HepG2 (cell line): ENCODE measurements around the gene ST6GALNAC2. TPM values are rescaled to one million over a fixed set of nuclear protein-coding genes. Genes with fewer than 3 reads are reported as not detected.

Source experiments
- CEBPG ChIP-seq: IDR thresholded peaks from 2 replicates; pipeline ENCODE4 v1.6.1; 2016
- HOXD1 ChIP-seq: sonication (generic); formaldehyde crosslinking; IDR thresholded peaks from 2 replicates; pipeline ENCODE4 v1.5.0; 2020; ENCODE audit warnings: missing genetic modification reagents
- RNF2 ChIP-seq: fragments of 450-650 bp; conservative IDR thresholded peaks from 2 replicates; pipeline ENCODE4 v1.6.1; 2016; ENCODE audit warnings: low read depth
- polyA plus RNA-seq, 8 experiments: library from polyadenylated mRNA; depleted of rRNA in 3 of 8; stranded (reverse) in 7 of 8; unstranded in 1 of 8; fragments of >200 nt; fragmentation: Illumina TruSeq in 4 of 8; extraction: Trizol in 4 of 8; gene quantifications; 2 replicates each; pipeline versions ENCODE4 v1.2.1 to v1.2.3, GENCODE V29; 2011 to 2016; ENCODE audit warnings: low read depth in 4 of 8, missing spikeins in 1 of 8, mixed read lengths in 1 of 8; ENCODE audit not compliant: insufficient read depth in 1 of 8
- total RNA-seq, 5 experiments: library from RNA; depleted of rRNA; stranded (reverse); fragments of >200 nt; fragmentation: Illumina TruSeq; extraction: Trizol; gene quantifications; 2 replicates each; pipeline ENCODE4 v1.2.3, GENCODE V29; 2016; ENCODE audit warnings: low read depth in 1 of 5
- TF ChIP-seq, protein P1 (sequence below): sonication (generic); formaldehyde crosslinking; IDR thresholded peaks from one replicate; pipeline ENCODE4 v1.5.1; 2020; ENCODE audit warnings: mild to moderate bottlenecking, missing genetic modification reagents; ENCODE audit errors: not compliant biosample characterization
- TF ChIP-seq, protein P2 (sequence below), 2 experiments: fragments of 450-650 bp in 1 of 2; sonication (generic) in 1 of 2; formaldehyde crosslinking; IDR thresholded peaks; 2 replicates each; pipeline versions ENCODE4 v1.5.0 to v1.8.0; 2020 to 2022; ENCODE audit warnings: mild to moderate bottlenecking in 1 of 2, missing genetic modification reagents in 1 of 2
- TF ChIP-seq, protein P3 (sequence below): sonication (generic); formaldehyde crosslinking; IDR thresholded peaks from 2 replicates; pipeline ENCODE4 v1.5.1; 2020; ENCODE audit warnings: mild to moderate bottlenecking, missing genetic modification reagents, borderline replicate concordance
- TF ChIP-seq, protein P4 (sequence below): sonication (generic); formaldehyde crosslinking; IDR thresholded peaks from 2 replicates; pipeline ENCODE4 v1.4.0; 2020; ENCODE audit warnings: missing genetic modification reagents

ST6GALNAC2 gene
- total and polyA plus RNA-seq, 2 of the 13 experiments (the other 11 are each of a cell fraction or from before 2014, with no cell fraction given): 0.12 to 0.49 TPM

DNA sequence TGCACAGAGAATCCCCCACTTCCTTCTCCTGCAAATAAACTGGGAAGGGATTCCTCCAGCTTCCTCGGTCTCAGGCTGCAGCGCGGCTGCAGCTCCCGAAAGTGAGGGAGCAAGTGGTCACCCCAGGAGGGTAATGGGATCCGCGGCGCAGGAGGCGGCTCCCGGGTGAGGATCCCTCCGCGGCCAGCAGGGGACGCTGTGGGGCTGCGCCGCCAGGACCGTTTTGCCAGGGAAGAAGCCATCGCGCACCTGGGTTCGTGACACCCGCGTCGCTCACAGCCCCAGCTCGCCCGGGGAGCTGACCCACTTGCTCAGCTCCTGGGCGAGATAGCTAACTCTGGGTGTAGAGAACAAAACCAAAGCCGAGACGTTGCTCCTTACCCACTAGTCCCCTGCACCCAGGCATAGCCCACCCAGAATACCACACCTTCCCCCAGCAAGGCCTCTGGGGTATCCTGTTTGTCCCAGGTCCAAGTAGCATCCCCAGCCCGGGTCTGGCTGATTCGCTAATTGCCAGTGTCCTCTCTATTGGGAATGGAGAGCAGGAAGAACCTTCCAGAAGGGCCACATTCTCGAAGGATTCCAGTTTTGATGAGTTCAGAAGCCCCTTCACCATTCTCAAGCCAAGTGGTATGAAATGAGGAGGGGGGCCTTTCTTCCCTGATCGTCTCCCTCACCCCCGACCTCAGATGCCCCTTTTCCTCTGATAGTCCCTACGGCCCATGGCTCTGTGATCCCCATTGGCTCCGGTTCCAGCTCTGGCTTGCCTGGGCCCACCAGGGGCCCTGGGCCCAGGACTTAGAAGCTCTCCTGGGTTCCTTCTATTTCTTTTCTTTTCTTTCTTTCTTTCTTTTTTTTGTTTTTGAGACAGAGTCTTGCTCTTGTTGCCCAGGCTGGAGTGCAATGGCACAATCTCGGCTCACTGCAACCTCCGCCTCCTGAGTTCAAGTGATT lies 62.3 kb downstream of the ST6GALNAC2 start (continued):
- TF ChIP-seq, protein P1, sequence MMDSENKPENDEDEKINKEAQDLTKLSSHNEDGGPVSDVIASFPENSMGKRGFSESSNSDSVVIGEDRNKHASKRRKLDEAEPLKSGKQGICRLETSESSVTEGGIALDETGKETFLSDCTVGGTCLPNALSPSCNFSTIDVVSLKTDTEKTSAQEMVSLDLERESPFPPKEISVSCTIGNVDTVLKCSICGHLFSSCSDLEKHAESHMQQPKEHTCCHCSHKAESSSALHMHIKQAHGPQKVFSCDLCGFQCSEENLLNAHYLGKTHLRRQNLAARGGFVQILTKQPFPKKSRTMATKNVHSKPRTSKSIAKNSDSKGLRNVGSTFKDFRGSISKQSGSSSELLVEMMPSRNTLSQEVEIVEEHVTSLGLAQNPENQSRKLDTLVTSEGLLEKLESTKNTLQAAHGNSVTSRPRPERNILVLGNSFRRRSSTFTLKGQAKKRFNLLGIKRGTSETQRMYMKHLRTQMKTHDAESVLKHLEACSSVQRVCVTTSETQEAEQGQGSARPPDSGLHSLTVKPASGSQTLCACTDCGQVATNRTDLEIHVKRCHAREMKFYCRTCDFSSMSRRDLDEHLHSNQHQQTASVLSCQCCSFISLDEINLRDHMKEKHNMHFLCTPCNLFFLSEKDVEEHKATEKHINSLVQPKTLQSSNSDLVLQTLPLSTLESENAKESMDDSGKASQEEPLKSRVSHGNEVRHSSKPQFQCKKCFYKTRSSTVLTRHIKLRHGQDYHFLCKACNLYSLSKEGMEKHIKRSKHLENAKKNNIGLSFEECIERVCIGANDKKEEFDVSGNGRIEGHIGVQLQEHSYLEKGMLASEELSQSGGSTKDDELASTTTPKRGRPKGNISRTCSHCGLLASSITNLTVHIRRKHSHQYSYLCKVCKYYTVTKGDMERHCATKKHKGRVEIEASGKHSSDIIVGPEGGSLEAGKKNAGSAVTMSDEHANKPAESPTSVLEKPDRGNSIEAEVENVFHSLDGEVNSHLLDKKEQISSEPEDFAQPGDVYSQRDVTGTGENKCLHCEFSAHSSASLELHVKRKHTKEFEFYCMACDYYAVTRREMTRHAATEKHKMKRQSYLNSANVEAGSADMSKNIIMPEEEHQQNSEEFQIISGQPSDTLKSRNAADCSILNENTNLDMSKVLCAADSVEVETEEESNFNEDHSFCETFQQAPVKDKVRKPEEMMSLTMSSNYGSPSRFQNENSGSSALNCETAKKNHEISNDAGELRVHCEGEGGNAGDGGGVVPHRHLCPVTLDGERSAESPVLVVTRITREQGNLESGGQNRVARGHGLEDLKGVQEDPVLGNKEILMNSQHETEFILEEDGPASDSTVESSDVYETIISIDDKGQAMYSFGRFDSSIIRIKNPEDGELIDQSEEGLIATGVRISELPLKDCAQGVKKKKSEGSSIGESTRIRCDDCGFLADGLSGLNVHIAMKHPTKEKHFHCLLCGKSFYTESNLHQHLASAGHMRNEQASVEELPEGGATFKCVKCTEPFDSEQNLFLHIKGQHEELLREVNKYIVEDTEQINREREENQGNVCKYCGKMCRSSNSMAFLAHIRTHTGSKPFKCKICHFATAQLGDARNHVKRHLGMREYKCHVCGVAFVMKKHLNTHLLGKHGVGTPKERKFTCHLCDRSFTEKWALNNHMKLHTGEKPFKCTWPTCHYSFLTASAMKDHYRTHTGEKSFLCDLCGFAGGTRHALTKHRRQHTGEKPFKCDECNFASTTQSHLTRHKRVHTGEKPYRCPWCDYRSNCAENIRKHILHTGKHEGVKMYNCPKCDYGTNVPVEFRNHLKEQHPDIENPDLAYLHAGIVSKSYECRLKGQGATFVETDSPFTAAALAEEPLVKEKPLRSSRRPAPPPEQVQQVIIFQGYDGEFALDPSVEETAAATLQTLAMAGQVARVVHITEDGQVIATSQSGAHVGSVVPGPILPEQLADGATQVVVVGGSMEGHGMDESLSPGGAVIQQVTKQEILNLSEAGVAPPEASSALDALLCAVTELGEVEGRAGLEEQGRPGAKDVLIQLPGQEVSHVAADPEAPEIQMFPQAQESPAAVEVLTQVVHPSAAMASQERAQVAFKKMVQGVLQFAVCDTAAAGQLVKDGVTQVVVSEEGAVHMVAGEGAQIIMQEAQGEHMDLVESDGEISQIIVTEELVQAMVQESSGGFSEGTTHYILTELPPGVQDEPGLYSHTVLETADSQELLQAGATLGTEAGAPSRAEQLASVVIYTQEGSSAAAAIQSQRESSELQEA (CRISPR knock-in tag): peak; percentile 27
- no peak for TF ChIP-seq HOXD1 (CRISPR knock-in tag)
- TF ChIP-seq, protein P2, sequence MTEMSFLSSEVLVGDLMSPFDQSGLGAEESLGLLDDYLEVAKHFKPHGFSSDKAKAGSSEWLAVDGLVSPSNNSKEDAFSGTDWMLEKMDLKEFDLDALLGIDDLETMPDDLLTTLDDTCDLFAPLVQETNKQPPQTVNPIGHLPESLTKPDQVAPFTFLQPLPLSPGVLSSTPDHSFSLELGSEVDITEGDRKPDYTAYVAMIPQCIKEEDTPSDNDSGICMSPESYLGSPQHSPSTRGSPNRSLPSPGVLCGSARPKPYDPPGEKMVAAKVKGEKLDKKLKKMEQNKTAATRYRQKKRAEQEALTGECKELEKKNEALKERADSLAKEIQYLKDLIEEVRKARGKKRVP (CRISPR knock-in tag; IDR thresholded peaks at IDR 0.05): no peak
- peak; percentile 53; the same call in 1 of the 2 replicates for TF ChIP-seq RNF2
- TF ChIP-seq, protein P3, sequence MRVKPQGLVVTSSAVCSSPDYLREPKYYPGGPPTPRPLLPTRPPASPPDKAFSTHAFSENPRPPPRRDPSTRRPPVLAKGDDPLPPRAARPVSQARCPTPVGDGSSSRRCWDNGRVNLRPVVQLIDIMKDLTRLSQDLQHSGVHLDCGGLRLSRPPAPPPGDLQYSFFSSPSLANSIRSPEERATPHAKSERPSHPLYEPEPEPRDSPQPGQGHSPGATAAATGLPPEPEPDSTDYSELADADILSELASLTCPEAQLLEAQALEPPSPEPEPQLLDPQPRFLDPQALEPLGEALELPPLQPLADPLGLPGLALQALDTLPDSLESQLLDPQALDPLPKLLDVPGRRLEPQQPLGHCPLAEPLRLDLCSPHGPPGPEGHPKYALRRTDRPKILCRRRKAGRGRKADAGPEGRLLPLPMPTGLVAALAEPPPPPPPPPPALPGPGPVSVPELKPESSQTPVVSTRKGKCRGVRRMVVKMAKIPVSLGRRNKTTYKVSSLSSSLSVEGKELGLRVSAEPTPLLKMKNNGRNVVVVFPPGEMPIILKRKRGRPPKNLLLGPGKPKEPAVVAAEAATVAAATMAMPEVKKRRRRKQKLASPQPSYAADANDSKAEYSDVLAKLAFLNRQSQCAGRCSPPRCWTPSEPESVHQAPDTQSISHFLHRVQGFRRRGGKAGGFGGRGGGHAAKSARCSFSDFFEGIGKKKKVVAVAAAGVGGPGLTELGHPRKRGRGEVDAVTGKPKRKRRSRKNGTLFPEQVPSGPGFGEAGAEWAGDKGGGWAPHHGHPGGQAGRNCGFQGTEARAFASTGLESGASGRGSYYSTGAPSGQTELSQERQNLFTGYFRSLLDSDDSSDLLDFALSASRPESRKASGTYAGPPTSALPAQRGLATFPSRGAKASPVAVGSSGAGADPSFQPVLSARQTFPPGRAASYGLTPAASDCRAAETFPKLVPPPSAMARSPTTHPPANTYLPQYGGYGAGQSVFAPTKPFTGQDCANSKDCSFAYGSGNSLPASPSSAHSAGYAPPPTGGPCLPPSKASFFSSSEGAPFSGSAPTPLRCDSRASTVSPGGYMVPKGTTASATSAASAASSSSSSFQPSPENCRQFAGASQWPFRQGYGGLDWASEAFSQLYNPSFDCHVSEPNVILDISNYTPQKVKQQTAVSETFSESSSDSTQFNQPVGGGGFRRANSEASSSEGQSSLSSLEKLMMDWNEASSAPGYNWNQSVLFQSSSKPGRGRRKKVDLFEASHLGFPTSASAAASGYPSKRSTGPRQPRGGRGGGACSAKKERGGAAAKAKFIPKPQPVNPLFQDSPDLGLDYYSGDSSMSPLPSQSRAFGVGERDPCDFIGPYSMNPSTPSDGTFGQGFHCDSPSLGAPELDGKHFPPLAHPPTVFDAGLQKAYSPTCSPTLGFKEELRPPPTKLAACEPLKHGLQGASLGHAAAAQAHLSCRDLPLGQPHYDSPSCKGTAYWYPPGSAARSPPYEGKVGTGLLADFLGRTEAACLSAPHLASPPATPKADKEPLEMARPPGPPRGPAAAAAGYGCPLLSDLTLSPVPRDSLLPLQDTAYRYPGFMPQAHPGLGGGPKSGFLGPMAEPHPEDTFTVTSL (CRISPR knock-in tag): no peak
- TF ChIP-seq CEBPG (CRISPR knock-in tag): peak; percentile 35; the same call in 1 of the 2 replicates
- TF ChIP-seq, protein P4, sequence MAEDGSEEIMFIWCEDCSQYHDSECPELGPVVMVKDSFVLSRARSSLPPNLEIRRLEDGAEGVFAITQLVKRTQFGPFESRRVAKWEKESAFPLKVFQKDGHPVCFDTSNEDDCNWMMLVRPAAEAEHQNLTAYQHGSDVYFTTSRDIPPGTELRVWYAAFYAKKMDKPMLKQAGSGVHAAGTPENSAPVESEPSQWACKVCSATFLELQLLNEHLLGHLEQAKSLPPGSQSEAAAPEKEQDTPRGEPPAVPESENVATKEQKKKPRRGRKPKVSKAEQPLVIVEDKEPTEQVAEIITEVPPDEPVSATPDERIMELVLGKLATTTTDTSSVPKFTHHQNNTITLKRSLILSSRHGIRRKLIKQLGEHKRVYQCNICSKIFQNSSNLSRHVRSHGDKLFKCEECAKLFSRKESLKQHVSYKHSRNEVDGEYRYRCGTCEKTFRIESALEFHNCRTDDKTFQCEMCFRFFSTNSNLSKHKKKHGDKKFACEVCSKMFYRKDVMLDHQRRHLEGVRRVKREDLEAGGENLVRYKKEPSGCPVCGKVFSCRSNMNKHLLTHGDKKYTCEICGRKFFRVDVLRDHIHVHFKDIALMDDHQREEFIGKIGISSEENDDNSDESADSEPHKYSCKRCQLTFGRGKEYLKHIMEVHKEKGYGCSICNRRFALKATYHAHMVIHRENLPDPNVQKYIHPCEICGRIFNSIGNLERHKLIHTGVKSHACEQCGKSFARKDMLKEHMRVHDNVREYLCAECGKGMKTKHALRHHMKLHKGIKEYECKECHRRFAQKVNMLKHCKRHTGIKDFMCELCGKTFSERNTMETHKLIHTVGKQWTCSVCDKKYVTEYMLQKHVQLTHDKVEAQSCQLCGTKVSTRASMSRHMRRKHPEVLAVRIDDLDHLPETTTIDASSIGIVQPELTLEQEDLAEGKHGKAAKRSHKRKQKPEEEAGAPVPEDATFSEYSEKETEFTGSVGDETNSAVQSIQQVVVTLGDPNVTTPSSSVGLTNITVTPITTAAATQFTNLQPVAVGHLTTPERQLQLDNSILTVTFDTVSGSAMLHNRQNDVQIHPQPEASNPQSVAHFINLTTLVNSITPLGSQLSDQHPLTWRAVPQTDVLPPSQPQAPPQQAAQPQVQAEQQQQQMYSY (CRISPR knock-in tag): no peak
